ENCODE measurements around the gene VEGFB. TPM values are rescaled to one million over a fixed set of nuclear protein-coding genes. Genes with fewer than 3 reads are reported as not detected.

The VEGFB gene
- total RNA-seq, 1 experiment from 2014 or later = 47.5 TPM

GRCh38 chr11:64222651-64223000, 11.8 kb upstream of the VEGFB start:
- ATAC-seq = no peak
- H3K9me3 ChIP-seq (ENCODE audit: control insufficient read depth in 1 of 2, insufficient read depth in 1 of 2, low read depth in 1 of 2, low read length in 2 of 2) = no peaks in the 10 kb centered on the region
- peaks cover 0 to 6% of the 10 kb centered on the region in 2 experiments; a peak in 1 of 4 replicates for H3K36me3 ChIP-seq (ENCODE audit: control insufficient read depth in 1 of 2, insufficient read depth in 2 of 2, low read length in 2 of 2)
- no peak for DNase-seq (ENCODE audit: low read depth, low spot score)
- no TSS peak for BruUV-seq (replicated peaks)
- H3K9ac ChIP-seq (ENCODE audit: low read length) = no peak overlapping the region
- H2AFZ ChIP-seq (ENCODE audit: low read depth, low read length, poor library complexity, severe bottlenecking) = no peak overlapping the region
- intact Hi-C loops (cut with micrococcal nuclease) = no loop called here
- POLR2A ChIA-PET = no interaction called here
- H3K27ac ChIP-seq (ENCODE audit: low read depth, low read length) = no peak overlapping the region
- RAD21 ChIA-PET (ENCODE audit: low non-redundant PET in 1 of 2, low total read pairs in 2 of 2, uncharacterized antibody in 2 of 2, unreplicated experiment in 2 of 2) = no interaction called here
- no peaks in the 10 kb centered on the region for H3K27me3 ChIP-seq (ENCODE audit: insufficient read depth, low read length)
- peaks cover 9 to 22% of the 10 kb centered on the region in 2 experiments for H3K4me1 ChIP-seq (ENCODE audit: control insufficient read depth in 1 of 2, insufficient read depth in 2 of 2, low read length in 2 of 2)
- H3K79me2 ChIP-seq (ENCODE audit: insufficient read depth, low read length) = peaks cover 19% of the 10 kb centered on the region; the same call in 1 of the 2 replicates
- H4K20me1 ChIP-seq (ENCODE audit: insufficient read depth) = no peaks in the 10 kb centered on the region
- no peak for TF ChIP-seq ZFX (IDR thresholded peaks at IDR 0.05)
- no peak for TF ChIP-seq ELF1 (IDR thresholded peaks at IDR 0.05; ENCODE audit: borderline replicate concordance, low read depth)
- no peak for TF ChIP-seq EZH2phosphoT487 (IDR thresholded peaks at IDR 0.05; ENCODE audit: borderline replicate concordance)
- no peak for TF ChIP-seq EZH2 (IDR thresholded peaks at IDR 0.05)
- TF ChIP-seq SRF (IDR thresholded peaks at IDR 0.05; ENCODE audit: low read depth) = no peak
- TF ChIP-seq SIN3A (IDR thresholded peaks at IDR 0.05; ENCODE audit: low read depth) = no peak
- no peak for TF ChIP-seq TCF7L2 (IDR thresholded peaks at IDR 0.05; ENCODE audit: borderline replicate concordance, extremely low read depth, insufficient read depth, insufficient read length)
- no peak for TF ChIP-seq MAX (IDR thresholded peaks at IDR 0.05)
- no peak for TF ChIP-seq YY1 (IDR thresholded peaks at IDR 0.05; ENCODE audit: extremely low read depth, insufficient replicate concordance, low read depth, low read length)
- TF ChIP-seq FOSL1 (IDR thresholded peaks at IDR 0.05; ENCODE audit: low read depth) = no peak
- no peak for TF ChIP-seq CBX3 (IDR thresholded peaks at IDR 0.05; ENCODE audit: low read depth)
- no peak for TF ChIP-seq ZBTB33 (IDR thresholded peaks at IDR 0.05; ENCODE audit: extremely low read depth, insufficient replicate concordance, low read length)
- no peak for TF ChIP-seq EGR1 (IDR thresholded peaks at IDR 0.05; ENCODE audit: low read depth)
- TF ChIP-seq ZNF274 (IDR thresholded peaks at IDR 0.05; ENCODE audit: low read depth, low read length) = no peak
- no peak for TF ChIP-seq POLR2AphosphoS5 (IDR thresholded peaks at IDR 0.05; ENCODE audit: low read depth, low read length)
- no peak for TF ChIP-seq SP1 (IDR thresholded peaks at IDR 0.05; ENCODE audit: low read depth)
- TF ChIP-seq CEBPB (IDR thresholded peaks at IDR 0.05; ENCODE audit: low read depth) = no peak
- CTCF ChIA-PET = interaction anchor here (1.5 kb wide), 1 partner anchor 82 kb away, joined by 4 read pairs; no protein-coding TSS in a partner anchor
- no peak overlapping the region for H3K4me2 ChIP-seq (ENCODE audit: low read length)
- no peaks in the 10 kb centered on the region for H3K9me2 ChIP-seq (ENCODE audit: insufficient read depth)
- no peak overlapping the region for H3K4me3 ChIP-seq (replicated peaks in 1 of 2; ENCODE audit: low read depth in 1 of 2, low read length in 2 of 2)
